PC-9 (cell line): ENCODE results near the gene CNR1. TPM values are rescaled to one million over a fixed set of nuclear protein-coding genes. Genes with fewer than 3 reads are reported as not detected.
"Not testable (repeated sequence)": the region's sequence is repeated elsewhere in the genome, so short reads cannot be mapped to it uniquely, and the experiment has no call there.

ENCODE experiments used
- BruUV-seq: library from RNA; stranded (reverse); fragments of 400-500 nt; replicated peaks from 2 replicates; lab custom pipeline; 2021; lab: Mats Ljungman, UMichigan
- CTCF ChIA-PET: fragments of 300-600 bp; sonication (Branson Sonifier 250); formaldehyde crosslinking; loops from one replicate; lab custom pipeline; 2022; ENCODE audit warnings: antibody characterized with exemption; lab: Charles Lee
- POLR2A ChIA-PET: fragments of 300-600 bp; sonication (Branson Sonifier 250); formaldehyde crosslinking; loops from one replicate; lab custom pipeline; 2022; ENCODE audit warnings: antibody characterized with exemption; ENCODE audit not compliant: unreplicated experiment; lab: Charles Lee
- DNase-seq, 2 experiments: peaks; one replicate each; pipeline versions ENCODE4 v3.0.0 to v3.0.0-alpha.2; 2015 to 2022; ENCODE audit warnings: mixed read lengths in 1 of 2
- H2AFZ ChIP-seq: fragments of 200-600 bp; sonication (generic); 2 replicates; pipeline ENCODE4 v1.8.1; 2017; ENCODE audit warnings: antibody characterized with exemption
- H3F3A ChIP-seq: fragments of 200-600 bp; sonication (generic); 2 replicates; pipeline ENCODE4 v1.8.1; 2017; ENCODE audit warnings: antibody characterized with exemption, mild to moderate bottlenecking, low read depth; ENCODE audit not compliant: insufficient read depth
- H3K27ac ChIP-seq: fragments of 200-600 bp; sonication (generic); 2 replicates; pipeline ENCODE4 v1.6.1; 2016; ENCODE audit warnings: mixed run types
- H3K27me3 ChIP-seq: fragments of 200-600 bp; sonication (generic); 2 replicates; pipeline ENCODE4 v1.6.1; 2016; ENCODE audit warnings: low read depth, mixed run types; ENCODE audit not compliant: insufficient read depth
- H3K36me3 ChIP-seq: fragments of 200-600 bp; sonication (generic); 2 replicates; pipeline ENCODE4 v1.6.1; 2016; ENCODE audit warnings: low read depth, mixed run types
- H3K4me1 ChIP-seq: fragments of 200-600 bp; sonication (generic); replicated peaks from 2 replicates; pipeline ENCODE4 v1.6.1; 2016; ENCODE audit warnings: mixed run types; ENCODE audit not compliant: insufficient read depth
- H3K4me2 ChIP-seq: fragments of 200-600 bp; sonication (generic); 2 replicates; pipeline ENCODE4 v1.6.1; 2017; ENCODE audit warnings: mixed run types
- H3K4me3 ChIP-seq: fragments of 200-600 bp; sonication (generic); 2 replicates; pipeline ENCODE4 v1.6.1; 2016; ENCODE audit warnings: mixed run types
- H3K79me2 ChIP-seq: fragments of 200-600 bp; sonication (generic); 2 replicates; pipeline ENCODE4 v1.6.1; 2017; ENCODE audit warnings: low read depth, mixed run types
- H3K9me2 ChIP-seq: fragments of 200-600 bp; sonication (generic); 2 replicates; pipeline ENCODE4 v1.8.1; 2017; ENCODE audit warnings: mild to moderate bottlenecking; ENCODE audit not compliant: insufficient read depth
- H3K9me3 ChIP-seq: fragments of 200-600 bp; sonication (generic); 2 replicates; pipeline ENCODE4 v1.8.1; 2016; ENCODE audit warnings: low read depth; ENCODE audit not compliant: insufficient read depth
- H4K20me1 ChIP-seq: fragments of 200-600 bp; sonication (generic); 2 replicates; pipeline ENCODE4 v1.8.1; 2017; ENCODE audit not compliant: insufficient read depth
- EZH2 ChIP-seq: fragments of 200-600 bp; sonication (generic); IDR thresholded peaks from 2 replicates; pipeline ENCODE4 v1.8.0; 2017; ENCODE audit warnings: antibody characterized with exemption, low read depth
- intact Hi-C: fragments of 100-400 bp; cut with micrococcal nuclease; formaldehyde crosslinking; loops from one replicate; pipeline ENCODE4 v1.10.0; 2022; ENCODE audit not compliant: unreplicated experiment
- total RNA-seq: library from RNA; stranded (reverse); gene quantifications from 2 replicates; pipeline ENCODE4 v1.2.3, GENCODE V29; 2021
- TF ChIP-seq, protein P1 (sequence below): fragments of 200-600 bp; sonication (generic); conservative IDR thresholded peaks from 2 replicates; pipeline ENCODE4 v1.6.1; 2017; ENCODE audit warnings: mixed run types, antibody characterized with exemption, mild to moderate bottlenecking, moderate library complexity

Gene CNR1
- total RNA-seq, 1 experiment from 2014 or later, result not detected

GRCh38 chr6:88208726-88209125 lies 42.6 kb upstream of the CNR1 start:
- no peaks in the 10 kb centered on the region for H3K79me2 ChIP-seq
- ChIA-PET CTCF (no interaction called here), POLR2A (no interaction called here)
- no peak overlapping the region for H3K4me2 ChIP-seq
- no TSS peak for BruUV-seq
- no peaks in the 10 kb centered on the region for H4K20me1 ChIP-seq
- H3K36me3 ChIP-seq, result no peaks in the 10 kb centered on the region
- H3K27me3 ChIP-seq, result no peaks in the 10 kb centered on the region
- no peaks in the 10 kb centered on the region for H3F3A ChIP-seq
- no peaks in the 10 kb centered on the region for H3K4me1 ChIP-seq
- H2AFZ ChIP-seq, result no peak overlapping the region
- no peak for DNase-seq
- no peak overlapping the region for H3K4me3 ChIP-seq
- intact Hi-C loops, result no loop called here
- no peaks in the 10 kb centered on the region; the same call in 1 of the 2 replicates for H3K9me2 ChIP-seq
- H3K27ac ChIP-seq, result no peak overlapping the region
- TF ChIP-seq, protein P1, sequence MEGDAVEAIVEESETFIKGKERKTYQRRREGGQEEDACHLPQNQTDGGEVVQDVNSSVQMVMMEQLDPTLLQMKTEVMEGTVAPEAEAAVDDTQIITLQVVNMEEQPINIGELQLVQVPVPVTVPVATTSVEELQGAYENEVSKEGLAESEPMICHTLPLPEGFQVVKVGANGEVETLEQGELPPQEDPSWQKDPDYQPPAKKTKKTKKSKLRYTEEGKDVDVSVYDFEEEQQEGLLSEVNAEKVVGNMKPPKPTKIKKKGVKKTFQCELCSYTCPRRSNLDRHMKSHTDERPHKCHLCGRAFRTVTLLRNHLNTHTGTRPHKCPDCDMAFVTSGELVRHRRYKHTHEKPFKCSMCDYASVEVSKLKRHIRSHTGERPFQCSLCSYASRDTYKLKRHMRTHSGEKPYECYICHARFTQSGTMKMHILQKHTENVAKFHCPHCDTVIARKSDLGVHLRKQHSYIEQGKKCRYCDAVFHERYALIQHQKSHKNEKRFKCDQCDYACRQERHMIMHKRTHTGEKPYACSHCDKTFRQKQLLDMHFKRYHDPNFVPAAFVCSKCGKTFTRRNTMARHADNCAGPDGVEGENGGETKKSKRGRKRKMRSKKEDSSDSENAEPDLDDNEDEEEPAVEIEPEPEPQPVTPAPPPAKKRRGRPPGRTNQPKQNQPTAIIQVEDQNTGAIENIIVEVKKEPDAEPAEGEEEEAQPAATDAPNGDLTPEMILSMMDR, result no peak
- TF ChIP-seq EZH2, result no peak
- H3K9me3 ChIP-seq, result no peaks in the 10 kb centered on the region

DNA sequence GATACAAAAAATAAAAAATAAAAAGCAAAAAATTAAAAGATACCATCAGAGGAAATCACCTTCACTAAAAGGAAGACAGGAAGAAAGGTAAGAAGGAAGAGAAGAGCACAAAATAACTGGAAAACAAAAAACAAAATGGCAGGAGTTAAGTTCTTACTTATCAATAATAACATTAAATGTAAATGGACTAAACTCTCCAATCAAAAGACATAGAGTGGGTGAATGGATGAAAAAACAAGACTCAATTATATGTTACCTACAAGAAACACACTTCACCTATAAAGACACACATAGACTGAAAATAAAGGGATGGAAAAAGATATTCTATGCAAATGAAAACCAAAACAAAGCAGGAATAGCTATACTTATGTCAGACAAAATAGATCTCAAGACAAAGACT lies 35.6 kb upstream of the CNR1 start:
- intact Hi-C loops, BruUV-seq, H3K9me3 ChIP-seq, H2AFZ ChIP-seq, H3K27ac ChIP-seq, H4K20me1 ChIP-seq, DNase-seq, H3K4me3 ChIP-seq, H3K4me1 ChIP-seq, H3K36me3 ChIP-seq, H3K4me2 ChIP-seq, POLR2A ChIA-PET, CTCF ChIA-PET, H3K79me2 ChIP-seq, H3F3A ChIP-seq, H3K9me2 ChIP-seq, H3K27me3 ChIP-seq: not testable (repeated sequence)

DNA sequence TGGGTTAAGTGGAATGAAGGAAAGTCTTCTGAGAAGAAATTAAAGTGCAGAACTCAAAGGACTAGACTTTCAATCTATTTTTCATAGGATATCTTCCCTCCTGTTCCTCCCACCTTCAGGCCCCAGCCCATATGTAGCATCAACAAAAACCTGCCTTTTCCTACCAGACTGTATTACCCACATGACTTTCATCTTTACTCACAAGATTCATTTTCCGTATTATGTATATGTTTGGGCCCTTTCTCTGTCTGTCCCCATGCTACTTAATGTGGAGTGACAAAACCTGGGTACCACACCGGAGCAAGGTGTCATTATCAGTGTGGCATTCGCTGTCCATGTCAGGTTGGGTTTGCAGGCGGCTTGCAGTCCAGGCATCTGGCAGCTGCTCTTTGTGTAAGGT lies 18.8 kb upstream of the CNR1 start:
- POLR2A ChIA-PET, result no interaction called here
- Histone ChIP-seq H3K4me1 (no peaks in the 10 kb centered on the region), H2AFZ (no peak overlapping the region), H3K27ac (no peak overlapping the region), H3K36me3 (no peaks in the 10 kb centered on the region), H3K9me2 (no peaks in the 10 kb centered on the region), H3F3A (no peaks in the 10 kb centered on the region), H3K27me3 (no peaks in the 10 kb centered on the region), H4K20me1 (no peaks in the 10 kb centered on the region), H3K9me3 (no peaks in the 10 kb centered on the region), H3K4me3 (no peak overlapping the region), H3K4me2 (no peak overlapping the region), H3K79me2 (no peaks in the 10 kb centered on the region)
- no peak for DNase-seq
- CTCF ChIA-PET, result no interaction called here
- intact Hi-C loops, result no loop called here
- no peak for TF ChIP-seq EZH2
- TF ChIP-seq, protein P1, result no peak
- no TSS peak for BruUV-seq

DNA sequence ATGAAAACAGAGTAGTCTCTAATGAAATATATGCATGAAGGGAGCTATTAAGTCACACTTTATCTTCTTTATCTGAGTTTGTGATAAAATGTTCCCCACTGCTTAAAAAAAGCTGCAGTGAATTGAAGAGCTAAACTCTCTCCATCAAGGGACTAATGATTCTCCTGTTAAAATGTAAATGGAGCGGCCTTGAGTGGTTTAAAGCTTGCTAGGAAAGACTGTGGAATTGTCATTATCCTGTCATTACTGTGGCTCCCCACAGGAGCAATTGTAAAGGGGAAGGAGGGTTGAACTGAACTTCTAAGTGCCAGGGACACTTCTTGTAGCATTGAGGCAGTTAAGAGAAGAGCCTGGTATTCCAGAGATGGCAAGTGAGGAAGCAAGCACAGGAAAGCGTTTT lies 17.3 kb upstream of the CNR1 start:
- H3F3A ChIP-seq, result no peaks in the 10 kb centered on the region
- POLR2A ChIA-PET, result no interaction called here

More for the DNA sequence above, 17.3 kb upstream of the CNR1 start:
- TF ChIP-seq, protein P1, result no peak
- no peak for TF ChIP-seq EZH2
- no peak overlapping the region for H2AFZ ChIP-seq
- no peak overlapping the region for H3K4me2 ChIP-seq
- CTCF ChIA-PET, result no interaction called here
- intact Hi-C loops, result no loop called here
- no peaks in the 10 kb centered on the region for H3K27me3 ChIP-seq
- no TSS peak for BruUV-seq
- H3K79me2 ChIP-seq, result no peaks in the 10 kb centered on the region
- no peaks in the 10 kb centered on the region for H4K20me1 ChIP-seq
- H3K4me1 ChIP-seq, result no peaks in the 10 kb centered on the region
- no peak for DNase-seq
- no peaks in the 10 kb centered on the region for H3K9me2 ChIP-seq
- H3K27ac ChIP-seq, result no peak overlapping the region
- H3K36me3 ChIP-seq, result no peaks in the 10 kb centered on the region
- H3K9me3 ChIP-seq, result no peaks in the 10 kb centered on the region
- no peak overlapping the region for H3K4me3 ChIP-seq
